GM19452 (cell line): Measurements from ENCODE around the gene SMYD1.

Source experiments
- ATAC-seq: cut with Tn5 transposase; IDR thresholded peaks from one replicate; pipeline ENCODE4 v1.9.1; 2021; ENCODE audit not compliant: unreplicated experiment

SMYD1 gene

GRCh38 chr2:88121678-88122077 lies 54.1 kb downstream of the SMYD1 start:
- no peak for ATAC-seq

- no peak for ATAC-seq
Measured at GRCh38 chr2:88122141-88122884, 54.7 kb downstream of the SMYD1 start.

- ATAC-seq: no peak
Measured at GRCh38 chr2:88123164-88123974, 55.7 kb downstream of the SMYD1 start.

GRCh38 chr2:88123975-88124917 lies 56.6 kb downstream of the SMYD1 start:
- ATAC-seq: no peak

- no peak for ATAC-seq
Measured at GRCh38 chr2:88125344-88125923, 57.8 kb downstream of the SMYD1 start.

GRCh38 chr2:88125924-88126771 lies 58.5 kb downstream of the SMYD1 start:
- no peak for ATAC-seq

- ATAC-seq: no peak
Measured at GRCh38 chr2:88126772-88127637, 59.4 kb downstream of the SMYD1 start.

- no peak for ATAC-seq
Measured at GRCh38 chr2:88127638-88127887, 59.9 kb downstream of the SMYD1 start.

- no peak for ATAC-seq
Measured at GRCh38 chr2:88127888-88128653, 60.4 kb downstream of the SMYD1 start, which contains the start of gene FABP1. FABP1 (minus strand) TSS chr2:88128062; CDS start chr2:88128017, 45 bp downstream.

GRCh38 chr2:88128654-88129312 lies 61.2 kb downstream of the SMYD1 start:
- ATAC-seq: no peak

- ATAC-seq: no peak
Measured at GRCh38 chr2:88129313-88129959, 61.8 kb downstream of the SMYD1 start.

- ATAC-seq: no peak
Measured at GRCh38 chr2:88131201-88131998, 63.8 kb downstream of the SMYD1 start.

- ATAC-seq: no peak
Measured at GRCh38 chr2:88131999-88132368, 64.4 kb downstream of the SMYD1 start.

GRCh38 chr2:88133875-88134274 lies 66.2 kb downstream of the SMYD1 start:
- ATAC-seq: no peak

GRCh38 chr2:88136817-88137216 lies 69.2 kb downstream of the SMYD1 start:
- ATAC-seq: no peak

GRCh38 chr2:88137833-88138232 lies 70.2 kb downstream of the SMYD1 start:
- ATAC-seq: no peak
